ENCODE results near the gene LMCD1. TPM values are rescaled to one million over a fixed set of nuclear protein-coding genes. Genes with fewer than 3 reads are reported as not detected.

The LMCD1 gene
- polyA plus RNA-seq, 1 of the 3 experiments (the other 2 are of a cell fraction): 23.6 TPM

DNA sequence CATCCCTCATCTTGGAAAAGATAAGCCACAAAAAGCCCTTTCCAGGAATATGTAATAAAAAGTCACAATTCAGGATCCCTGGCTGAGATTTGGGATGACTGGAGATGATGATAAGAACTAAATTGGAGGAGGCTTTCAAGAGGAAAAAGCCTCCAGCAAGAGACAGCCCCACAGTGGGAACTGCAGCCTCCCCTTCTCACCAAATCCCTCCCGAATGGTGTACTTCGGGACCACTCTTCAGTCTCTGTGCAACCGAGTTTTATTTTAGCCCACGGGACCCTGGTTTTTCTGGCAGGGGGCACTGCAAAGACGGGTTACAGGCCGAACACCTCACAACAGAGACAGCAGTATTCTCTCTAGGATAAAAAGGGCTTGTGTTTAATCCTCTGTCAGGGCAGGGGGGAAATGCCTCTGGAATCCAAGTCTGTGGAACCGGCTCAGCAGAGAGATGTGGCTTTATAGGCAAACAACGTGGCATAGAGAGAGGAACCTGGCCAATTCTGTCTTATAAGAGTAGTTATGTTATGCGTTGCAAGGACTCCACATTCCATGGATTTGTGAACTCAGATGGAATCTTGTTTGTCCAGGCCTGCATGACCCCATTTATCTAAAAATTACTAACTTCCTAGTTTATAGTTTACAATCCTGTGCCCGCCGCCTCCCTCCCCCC is 1.2 kb upstream of the LMCD1 start:
- Histone ChIP-seq H3F3A (replicated peaks; ENCODE audit: insufficient read depth) (peaks cover 12% of the 10 kb centered on the region), H2AFZ (ENCODE audit: low read depth) (peak overlapping the region; percentile 90), H4K20me1 (ENCODE audit: insufficient read depth) (no peaks in the 10 kb centered on the region), H3K27ac (ENCODE audit: low read depth in 2 of 2, low read length in 1 of 2) (peak overlapping the region; percentile 88 to 98), H3K4me1 (ENCODE audit: control insufficient read depth in 1 of 2, insufficient read depth in 2 of 2, low read depth in 1 of 2, low read length in 1 of 2) (peaks cover 14 to 43% of the 10 kb centered on the region in 2 experiments), H3K79me2 (ENCODE audit: insufficient read depth) (no peaks in the 10 kb centered on the region), H3K9me2 (no peaks in the 10 kb centered on the region), H3K9ac (peak overlapping the region; percentile 44; the same call in 1 of the 2 replicates), H3K4me2 (peak overlapping the region; percentile 91), H3K27me3 (ENCODE audit: insufficient read depth) (no peaks in the 10 kb centered on the region), H3K9me3 (no peaks in the 10 kb centered on the region), H3K36me3 (replicated peaks in 1 of 2; ENCODE audit: control insufficient read depth in 1 of 2, insufficient read depth in 2 of 2, low read length in 1 of 2) (peaks cover 0 to 2% of the 10 kb centered on the region in 2 experiments), H3K4me3 (ENCODE audit: low read depth in 2 of 2, low read length in 1 of 2) (peak overlapping the region; percentile 68 to 71)
- WGBS (ENCODE audit: low lambda C conversion rate): 31% methylated on average over 11 of the region's 11 CpGs
- ChIA-PET CTCF (interaction anchor here (0.6 to 2.8 kb wide), 6 partner anchors 9 to 121 kb away, joined by 3 to 22 read pairs (median 6); no protein-coding TSS in a partner anchor), POLR2A (interaction anchor here (1.2 to 2.7 kb wide), 5 partner anchors 12 to 150 kb away, joined by 4 to 11 read pairs (median 7); no protein-coding TSS in a partner anchor)
- TF ChIP-seq GATA2 (CRISPR knock-in tag; IDR thresholded peaks at IDR 0.05) (peak; percentile 89), CHD2 (IDR thresholded peaks at IDR 0.05; ENCODE audit: low read length, partially characterized antibody) (peak; percentile 45), RAD21 (IDR thresholded peaks at IDR 0.05; ENCODE audit: low read length) (peak; percentile 48), MXI1 (IDR thresholded peaks at IDR 0.05; ENCODE audit: low read depth, low read length) (peak; percentile 68; the same call in 1 of the 2 replicates), RFX5 (IDR thresholded peaks at IDR 0.05; ENCODE audit: low read length) (no peak), RCOR1 (IDR thresholded peaks at IDR 0.05; ENCODE audit: low read length) (peak; percentile 53; the same call in 1 of the 2 replicates), EP300 (IDR thresholded peaks at IDR 0.05; ENCODE audit: borderline replicate concordance in 1 of 2, low read depth in 1 of 2, low read length in 1 of 2) (peak in 1 of 2 experiments; percentile 97; a peak in 2 of 4 replicates)
- TF ChIP-seq, protein P1, sequence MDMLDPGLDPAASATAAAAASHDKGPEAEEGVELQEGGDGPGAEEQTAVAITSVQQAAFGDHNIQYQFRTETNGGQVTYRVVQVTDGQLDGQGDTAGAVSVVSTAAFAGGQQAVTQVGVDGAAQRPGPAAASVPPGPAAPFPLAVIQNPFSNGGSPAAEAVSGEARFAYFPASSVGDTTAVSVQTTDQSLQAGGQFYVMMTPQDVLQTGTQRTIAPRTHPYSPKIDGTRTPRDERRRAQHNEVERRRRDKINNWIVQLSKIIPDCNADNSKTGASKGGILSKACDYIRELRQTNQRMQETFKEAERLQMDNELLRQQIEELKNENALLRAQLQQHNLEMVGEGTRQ (IDR thresholded peaks at IDR 0.05; ENCODE audit: borderline replicate concordance, low read depth, low read length): no peak
- peak; percentile 65 for DNase-seq

DNA sequence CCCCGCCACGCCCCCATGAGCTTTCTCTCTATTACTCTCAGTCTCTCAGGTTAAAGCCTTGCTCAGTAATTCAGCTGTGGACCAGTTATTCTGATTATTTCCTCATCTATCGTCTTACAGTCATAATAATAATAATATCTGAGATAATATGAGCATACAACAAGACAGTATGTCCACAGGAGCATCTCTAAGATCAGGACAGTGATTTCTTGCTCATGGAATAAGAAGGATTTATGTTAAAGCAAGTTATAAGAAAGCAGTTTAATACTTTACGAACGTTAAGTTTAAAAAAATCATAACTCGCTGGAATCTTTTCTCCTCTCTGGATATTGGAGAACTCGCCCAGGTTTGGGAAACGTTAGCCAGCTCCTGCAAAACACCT is 643 bp upstream of the LMCD1 start:
- WGBS (ENCODE audit: low lambda C conversion rate): 2% methylated on average over 8 of the region's 8 CpGs
- Histone ChIP-seq H3K9ac (peak overlapping the region; percentile 88), H3K4me1 (ENCODE audit: control insufficient read depth in 1 of 2, insufficient read depth in 2 of 2, low read depth in 1 of 2, low read length in 1 of 2) (peaks cover 19 to 48% of the 10 kb centered on the region in 2 experiments), H3K9me3 (no peaks in the 10 kb centered on the region), H3K9me2 (no peaks in the 10 kb centered on the region), H3F3A (replicated peaks; ENCODE audit: insufficient read depth) (peaks cover 17% of the 10 kb centered on the region), H3K27ac (ENCODE audit: low read depth in 2 of 2, low read length in 1 of 2) (peak overlapping the region; percentile 88 to 98), H3K4me2 (peak overlapping the region; percentile 91), H4K20me1 (ENCODE audit: insufficient read depth) (no peaks in the 10 kb centered on the region), H3K4me3 (ENCODE audit: low read depth in 2 of 2, low read length in 1 of 2) (peak overlapping the region; percentile 68 to 71), H3K36me3 (replicated peaks in 1 of 2; ENCODE audit: control insufficient read depth in 1 of 2, insufficient read depth in 2 of 2, low read length in 1 of 2) (peaks cover 0 to 2% of the 10 kb centered on the region in 2 experiments), H3K79me2 (ENCODE audit: insufficient read depth) (no peaks in the 10 kb centered on the region), H2AFZ (ENCODE audit: low read depth) (peak overlapping the region; percentile 95), H3K27me3 (ENCODE audit: insufficient read depth) (no peaks in the 10 kb centered on the region)
- TF ChIP-seq EP300 (IDR thresholded peaks at IDR 0.05; ENCODE audit: borderline replicate concordance in 1 of 2, low read depth in 1 of 2, low read length in 1 of 2) (no peak), RAD21 (IDR thresholded peaks at IDR 0.05; ENCODE audit: low read length) (no peak), EZH2phosphoT487 (IDR thresholded peaks at IDR 0.05; ENCODE audit: borderline replicate concordance, low read depth) (no peak), FOXJ3 (CRISPR knock-in tag; IDR thresholded peaks at IDR 0.05) (no peak)
- CTCF ChIA-PET: interaction anchor here (0.6 to 3.2 kb wide), 9 partner anchors 9 to 268 kb away, joined by 3 to 22 read pairs (median 3); partner anchors contain the start of gene OXTR
- POLR2A ChIA-PET: interaction anchor here (1.0 to 2.7 kb wide), 9 partner anchors 11 to 149 kb away, joined by 3 to 11 read pairs (median 6); no protein-coding TSS in a partner anchor
- no peak for DNase-seq
